Panc1 (cell line): ENCODE measurements around the gene ADAMTS15. TPM values are rescaled to one million over a fixed set of nuclear protein-coding genes. Genes with fewer than 3 reads are reported as not detected.

Experiments
- ATAC-seq: fragments of 200-7000 bp; cut with Tn5 transposase; 2 replicates; pipeline ENCODE4 v1.9.1; 2020; ENCODE audit warnings: mild to moderate bottlenecking, moderate library complexity
- BruUV-seq: library from RNA; stranded (reverse); fragments of 400-500 nt; replicated peaks from 2 replicates; lab custom pipeline; 2021; lab: Mats Ljungman, UMichigan
- CTCF ChIA-PET: fragments of 300-600 bp; sonication (Branson Sonifier 250); formaldehyde crosslinking; loops from one replicate; lab custom pipeline; 2022; ENCODE audit warnings: antibody characterized with exemption; lab: Charles Lee
- POLR2A ChIA-PET: fragments of 300-600 bp; sonication (Branson Sonifier 250); formaldehyde crosslinking; loops from one replicate; lab custom pipeline; 2022; ENCODE audit warnings: antibody characterized with exemption; lab: Charles Lee
- DNase-seq: peaks from one replicate; pipeline ENCODE4 v3.0.0-alpha.2; 2010; ENCODE audit warnings: low read depth, low spot score
- H3K27ac ChIP-seq: 2 replicates; pipeline ENCODE4 v1.5.1; 2011; ENCODE audit warnings: mild to moderate bottlenecking, low read length, inconsistent platforms
- H3K27me3 ChIP-seq: fragments of 200-500 bp; sonication (Bioruptor generic); 2 replicates; pipeline ENCODE4 v1.6.0; 2014; ENCODE audit warnings: low read length, inconsistent platforms; ENCODE audit not compliant: control insufficient read depth, insufficient read depth
- H3K36me3 ChIP-seq: fragments of 200-500 bp; sonication (Bioruptor generic); 2 replicates; pipeline ENCODE4 v1.5.1; 2014; ENCODE audit warnings: inconsistent platforms, mild to moderate bottlenecking, low read length, moderate library complexity; ENCODE audit not compliant: control insufficient read depth, insufficient read depth
- H3K4me1 ChIP-seq: 2 replicates; pipeline ENCODE4 v1.5.1; 2011; ENCODE audit warnings: inconsistent platforms, mild to moderate bottlenecking, low read length, moderate library complexity; ENCODE audit not compliant: control insufficient read depth, insufficient read depth
- H3K4me3 ChIP-seq, 2 experiments: 2 replicates each; pipeline ENCODE4 v1.5.1; 2011 to 2012; ENCODE audit warnings: low read depth in 2 of 2, low read length in 2 of 2, mild to moderate bottlenecking in 2 of 2, inconsistent platforms in 1 of 2, moderate library complexity in 1 of 2
- H3K9me3 ChIP-seq: fragments of 200-500 bp; sonication (Bioruptor generic); 2 replicates; pipeline ENCODE4 v1.5.1; 2014; ENCODE audit warnings: low read depth, mild to moderate bottlenecking, inconsistent platforms, low read length, moderate library complexity; ENCODE audit not compliant: control insufficient read depth, insufficient read depth
- CTCF ChIP-seq: fragments of 450-650 bp; IDR thresholded peaks from 2 replicates; pipeline ENCODE4 v1.5.1; 2017; ENCODE audit warnings: mild to moderate bottlenecking
- POLR2AphosphoS5 ChIP-seq: IDR thresholded peaks from 2 replicates; pipeline ENCODE4 v1.6.1; 2012; ENCODE audit warnings: mild to moderate bottlenecking, low read depth, low read length, moderate library complexity
- SIN3A ChIP-seq: IDR thresholded peaks from 2 replicates; pipeline ENCODE4 v1.6.1; 2012; ENCODE audit warnings: low read depth, mild to moderate bottlenecking, low read length, moderate library complexity, borderline replicate concordance; ENCODE audit not compliant: insufficient read depth
- TCF7L2 ChIP-seq: IDR thresholded peaks from 2 replicates; pipeline ENCODE4 v1.6.1; 2011; ENCODE audit warnings: mild to moderate bottlenecking, low read depth, low read length, inconsistent platforms
- in situ Hi-C: cut with HindIII; loops from 2 replicates; pipeline ENCODE4 v1.10.0; 2016; ENCODE audit warnings: low sequenced_read_pairs, low pct_unique_long_range_greater_than_20kb
- intact Hi-C: fragments of 100-400 bp; cut with micrococcal nuclease; formaldehyde crosslinking; loops from one replicate; pipeline ENCODE4 v1.10.0; 2022; ENCODE audit not compliant: unreplicated experiment
- total RNA-seq: library from RNA; stranded (reverse); gene quantifications from one replicate; pipeline ENCODE4 v1.2.1, GENCODE V29; 2021; ENCODE audit not compliant: unreplicated experiment
- TF ChIP-seq, protein P1 (sequence below), 2 experiments: IDR thresholded peaks; 2 replicates each; pipeline ENCODE4 v1.6.1; 2011 to 2012; ENCODE audit warnings: low read depth in 2 of 2, control low read depth in 1 of 2, low read length in 1 of 2, mild to moderate bottlenecking in 1 of 2, moderate library complexity in 1 of 2; ENCODE audit not compliant: insufficient read depth in 1 of 2

The ADAMTS15 gene
- total RNA-seq, 1 experiment from 2014 or later: 39.9 TPM

- DNase-seq (no peak), ATAC-seq (no peak)
- CTCF ChIA-PET: interaction anchor here (0.7 kb wide), 1 partner anchor 63 kb away, joined by 4 read pairs; no protein-coding TSS in a partner anchor
- H3K9me3 ChIP-seq: no peaks in the 10 kb centered on the region
- intact Hi-C loops (no loop called here), in situ Hi-C loops (no loop called here)
- TF ChIP-seq SIN3A (no peak), CTCF (no peak), POLR2AphosphoS5 (no peak), TCF7L2 (no peak)
- TF ChIP-seq, protein P1, sequence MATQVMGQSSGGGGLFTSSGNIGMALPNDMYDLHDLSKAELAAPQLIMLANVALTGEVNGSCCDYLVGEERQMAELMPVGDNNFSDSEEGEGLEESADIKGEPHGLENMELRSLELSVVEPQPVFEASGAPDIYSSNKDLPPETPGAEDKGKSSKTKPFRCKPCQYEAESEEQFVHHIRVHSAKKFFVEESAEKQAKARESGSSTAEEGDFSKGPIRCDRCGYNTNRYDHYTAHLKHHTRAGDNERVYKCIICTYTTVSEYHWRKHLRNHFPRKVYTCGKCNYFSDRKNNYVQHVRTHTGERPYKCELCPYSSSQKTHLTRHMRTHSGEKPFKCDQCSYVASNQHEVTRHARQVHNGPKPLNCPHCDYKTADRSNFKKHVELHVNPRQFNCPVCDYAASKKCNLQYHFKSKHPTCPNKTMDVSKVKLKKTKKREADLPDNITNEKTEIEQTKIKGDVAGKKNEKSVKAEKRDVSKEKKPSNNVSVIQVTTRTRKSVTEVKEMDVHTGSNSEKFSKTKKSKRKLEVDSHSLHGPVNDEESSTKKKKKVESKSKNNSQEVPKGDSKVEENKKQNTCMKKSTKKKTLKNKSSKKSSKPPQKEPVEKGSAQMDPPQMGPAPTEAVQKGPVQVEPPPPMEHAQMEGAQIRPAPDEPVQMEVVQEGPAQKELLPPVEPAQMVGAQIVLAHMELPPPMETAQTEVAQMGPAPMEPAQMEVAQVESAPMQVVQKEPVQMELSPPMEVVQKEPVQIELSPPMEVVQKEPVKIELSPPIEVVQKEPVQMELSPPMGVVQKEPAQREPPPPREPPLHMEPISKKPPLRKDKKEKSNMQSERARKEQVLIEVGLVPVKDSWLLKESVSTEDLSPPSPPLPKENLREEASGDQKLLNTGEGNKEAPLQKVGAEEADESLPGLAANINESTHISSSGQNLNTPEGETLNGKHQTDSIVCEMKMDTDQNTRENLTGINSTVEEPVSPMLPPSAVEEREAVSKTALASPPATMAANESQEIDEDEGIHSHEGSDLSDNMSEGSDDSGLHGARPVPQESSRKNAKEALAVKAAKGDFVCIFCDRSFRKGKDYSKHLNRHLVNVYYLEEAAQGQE (IDR thresholded peaks at IDR 0.05; ENCODE audit: insufficient read depth in 1 of 2, low read depth in 2 of 2, low read length in 1 of 2): no peak
- no peak overlapping the region; the same call in 1 of the 2 replicates for H3K27ac ChIP-seq
- H3K4me3 ChIP-seq: no peak overlapping the region
- POLR2A ChIA-PET: interaction anchor here (0.6 kb wide), 1 partner anchor 12 kb away, joined by 3 read pairs; no protein-coding TSS in a partner anchor
- no peaks in the 10 kb centered on the region for H3K36me3 ChIP-seq
- BruUV-seq: no TSS peak
- H3K27me3 ChIP-seq: no peaks in the 10 kb centered on the region
- peaks cover 11% of the 10 kb centered on the region for H3K4me1 ChIP-seq
These were observed 66.4 kb downstream of the ADAMTS15 start for GRCh38 chr11:130514851-130515250.

GRCh38 chr11:130515829-130516553, 67.5 kb downstream of the ADAMTS15 start:
- Histone ChIP-seq H3K4me3 (no peak overlapping the region), H3K27ac (no peak overlapping the region), H3K27me3 (no peaks in the 10 kb centered on the region), H3K36me3 (no peaks in the 10 kb centered on the region), H3K4me1 (no peaks in the 10 kb centered on the region; the same call in 1 of the 2 replicates), H3K9me3 (no peaks in the 10 kb centered on the region)
- CTCF ChIA-PET: no interaction called here
- DNase-seq (no peak), ATAC-seq (no peak)
- POLR2A ChIA-PET: interaction anchor here (0.6 kb wide), 1 partner anchor 8 kb away, joined by 4 read pairs; no protein-coding TSS in a partner anchor
- BruUV-seq: no TSS peak
- TF ChIP-seq SIN3A (no peak), POLR2AphosphoS5 (no peak), TCF7L2 (no peak), CTCF (no peak)
- TF ChIP-seq, protein P1 (IDR thresholded peaks at IDR 0.05; ENCODE audit: insufficient read depth in 1 of 2, low read depth in 2 of 2, low read length in 1 of 2): no peak
- in situ Hi-C loops (no loop called here), intact Hi-C loops (no loop called here)
